NCI-H1105 treated with DMSO at 0.1 percent for 48 hours (cell line): ENCODE results near the gene JAK2.
"Not testable (repeated sequence)": the region's sequence is repeated elsewhere in the genome, so short reads cannot be mapped to it uniquely, and the experiment has no call there.

Source experiments
- DNase-seq: peaks from one replicate; lab custom pipeline; 2025; lab: John Stamatoyannopoulos, UW

Gene JAK2

DNA sequence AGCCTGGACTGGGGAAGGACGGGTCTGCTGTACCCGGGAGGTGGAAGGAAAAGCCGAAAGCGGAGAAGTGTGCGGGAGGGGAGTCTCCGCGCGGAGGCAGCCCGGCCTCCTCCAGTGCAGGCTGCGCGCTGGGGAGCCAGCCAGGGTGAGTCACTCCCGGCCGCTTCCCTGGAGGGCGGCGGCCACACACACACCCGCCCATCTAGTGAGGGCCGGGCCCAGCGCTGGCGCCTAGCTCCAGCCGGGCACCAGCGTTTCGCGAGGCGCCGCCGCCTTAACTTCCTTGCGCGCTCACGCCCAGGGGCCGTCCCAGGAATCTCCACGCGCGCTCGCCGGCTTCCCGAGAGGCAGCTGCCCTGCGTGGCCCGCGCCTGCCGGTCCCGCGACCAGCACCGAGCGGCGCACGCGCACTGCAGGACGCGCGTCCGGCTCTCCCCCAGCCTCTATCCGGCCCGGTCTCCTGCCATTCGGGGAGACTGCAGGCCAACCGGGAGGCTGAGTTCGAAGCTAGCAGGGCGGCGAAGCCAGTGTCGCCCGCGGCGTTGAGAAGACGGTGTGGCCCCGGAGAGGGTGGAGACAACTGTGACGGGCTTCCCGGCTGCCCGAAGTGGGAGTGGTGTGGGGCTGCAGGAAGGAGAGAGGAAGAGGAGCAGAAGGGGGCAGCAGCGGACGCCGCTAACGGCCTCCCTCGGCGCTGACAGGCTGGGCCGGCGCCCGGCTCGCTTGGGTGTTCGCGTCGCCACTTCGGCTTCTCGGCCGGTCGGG lies at the start of gene JAK2:
Gene JAK2, plus strand, starts transcription at position 652 of the 765 bp plus-strand sequence. CDS start 36,716 bp downstream, outside the sequence.
- peak; percentile 85 for DNase-seq

DNA sequence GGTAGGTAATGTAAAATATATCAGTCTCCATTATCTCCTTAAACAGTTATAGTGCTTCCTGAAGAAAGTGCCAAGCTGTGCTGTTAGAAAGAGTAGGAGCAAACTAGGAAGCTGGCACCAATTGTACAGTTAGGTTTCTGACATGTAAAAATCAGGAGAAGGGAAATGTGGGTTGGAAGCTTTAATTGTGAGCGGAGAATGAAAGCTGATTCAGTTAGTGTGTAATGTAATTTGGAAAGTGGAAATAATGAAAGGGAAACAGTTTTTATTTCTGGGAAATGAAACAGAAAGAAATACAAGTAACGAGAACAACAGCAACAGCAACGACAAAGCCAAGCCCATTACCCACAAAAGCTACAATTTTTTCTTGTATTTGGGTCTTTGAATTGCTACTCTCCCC lies 48.8 kb upstream of the JAK2 start:
- DNase-seq: no peak

DNA sequence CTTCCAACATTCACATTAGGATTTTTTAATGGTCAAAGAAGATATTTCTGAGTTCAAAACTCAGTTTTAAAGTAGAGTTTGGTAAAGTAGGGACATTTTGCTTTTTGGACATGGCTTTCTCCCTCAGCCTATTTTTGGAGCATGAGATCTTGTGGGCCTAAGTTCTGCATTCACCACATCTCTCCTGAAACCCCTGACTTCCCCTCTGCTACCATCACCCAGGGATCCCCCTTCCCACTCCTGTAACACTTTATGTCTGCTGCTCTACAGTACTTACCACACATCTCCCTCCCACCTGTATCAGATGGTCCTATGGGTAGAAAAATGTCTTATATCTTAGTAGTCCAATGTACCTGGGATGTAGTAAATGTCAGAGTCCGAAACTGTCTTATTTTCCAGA lies 48.2 kb upstream of the JAK2 start:
- DNase-seq: no peak

DNA sequence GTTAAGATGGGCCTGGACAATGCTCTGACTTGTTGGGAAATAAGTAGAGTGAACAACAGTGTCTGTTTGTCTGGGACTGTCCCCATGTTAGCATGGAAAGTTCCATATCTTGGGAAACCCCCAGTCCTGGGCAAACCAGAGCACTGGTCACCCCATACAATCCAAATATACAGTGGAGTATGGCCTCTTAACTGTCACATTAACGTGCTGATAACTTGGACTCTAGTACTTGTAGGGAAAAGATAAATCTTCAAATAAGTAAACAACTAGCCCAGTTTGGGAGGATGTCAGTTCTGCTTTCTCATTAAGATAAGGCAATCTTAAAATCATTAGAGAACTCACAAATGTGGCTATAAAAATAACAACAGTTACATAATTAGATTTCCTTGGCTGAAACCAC lies 47.6 kb upstream of the JAK2 start:
- DNase-seq: no peak

DNA sequence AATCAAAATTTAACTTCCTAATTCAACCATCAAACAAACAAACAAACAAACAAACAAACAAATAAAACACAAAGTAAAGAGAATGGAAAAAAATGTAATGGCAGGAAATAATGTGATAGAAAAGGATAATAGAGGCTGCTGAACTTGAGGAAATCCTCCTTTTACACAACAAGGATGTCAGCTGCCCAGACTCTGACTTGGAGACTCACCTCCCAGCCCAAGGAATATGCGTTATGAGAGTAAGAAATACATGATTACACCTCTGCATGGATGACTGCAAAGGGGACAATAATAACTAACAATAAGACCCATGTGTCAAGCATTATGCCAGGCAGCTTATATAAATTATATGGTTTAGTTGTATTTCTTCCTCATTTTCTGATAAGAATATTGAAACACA lies 46.6 kb upstream of the JAK2 start:
- DNase-seq: no peak

DNA sequence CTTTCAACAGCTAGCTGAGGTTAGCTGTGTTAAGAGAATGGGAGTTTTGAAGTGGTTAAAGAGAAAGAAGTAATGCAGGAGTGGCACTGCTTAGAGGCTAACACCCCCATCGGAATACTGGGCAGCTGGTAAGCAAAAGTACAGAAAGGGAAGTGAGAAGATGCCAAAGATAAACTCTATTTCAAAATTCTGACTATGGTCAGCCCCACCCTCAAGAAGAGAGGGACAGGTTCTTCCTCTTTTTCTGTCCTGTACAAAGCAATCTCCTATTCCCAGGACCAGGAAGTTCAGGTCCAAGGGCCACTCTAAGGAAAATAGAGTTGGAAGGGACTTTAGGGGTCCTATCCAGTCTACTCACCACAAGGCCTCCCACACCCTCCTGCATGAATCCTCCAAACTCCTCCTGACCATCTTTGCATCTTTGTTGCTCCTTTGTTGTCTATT lies 45.9 kb upstream of the JAK2 start:
- no peak for DNase-seq

DNA sequence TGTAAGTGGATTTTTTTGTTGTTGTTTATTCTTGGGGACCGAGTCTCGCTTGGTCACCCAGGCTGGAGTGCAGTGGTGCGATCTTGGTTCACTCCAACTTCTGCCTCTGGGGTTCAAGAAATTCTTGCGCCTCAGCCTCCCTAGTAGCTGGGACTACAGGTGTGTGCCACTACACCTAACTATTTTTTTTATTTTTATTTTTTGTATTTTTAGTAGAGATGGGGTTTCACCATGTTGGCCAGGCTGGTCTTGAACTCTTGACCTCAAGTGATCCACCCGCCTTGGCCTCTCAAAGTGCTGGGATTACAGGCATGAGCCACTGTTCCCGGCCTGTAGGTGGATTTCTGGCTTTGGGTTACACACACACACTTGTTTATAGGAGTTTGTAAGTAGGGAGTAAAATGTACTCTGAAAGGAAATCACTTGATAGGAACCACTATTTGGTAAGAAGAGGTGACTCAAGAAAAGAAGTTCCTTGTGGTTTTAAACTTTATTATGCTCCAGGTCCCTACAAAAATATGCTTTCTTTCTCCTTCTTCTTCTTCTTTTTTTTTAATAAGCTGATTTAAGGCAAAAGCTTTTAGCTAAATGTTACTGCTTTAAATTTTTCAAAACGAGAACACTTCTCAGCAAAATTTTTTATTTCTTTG lies 42.9 kb upstream of the JAK2 start:
- DNase-seq: not testable (repeated sequence)

DNA sequence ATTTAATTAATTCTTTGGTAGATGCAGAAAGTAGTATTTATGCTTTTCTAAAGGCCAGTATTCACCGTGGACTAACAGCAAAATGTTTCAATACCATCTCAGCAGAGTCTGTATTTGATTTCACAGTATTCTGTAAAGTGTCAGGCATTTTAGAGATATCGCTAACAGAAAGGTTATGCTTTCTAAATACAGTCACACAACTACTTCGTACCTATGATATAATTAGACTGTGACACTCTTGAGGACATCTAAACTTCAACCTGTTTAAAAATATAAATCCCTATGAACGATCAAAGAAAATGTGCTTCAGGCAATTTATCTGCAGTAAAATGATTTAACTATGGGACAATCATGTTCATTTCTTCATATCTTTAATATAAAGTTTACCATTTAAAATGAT lies 41.7 kb upstream of the JAK2 start:
- no peak for DNase-seq

DNA sequence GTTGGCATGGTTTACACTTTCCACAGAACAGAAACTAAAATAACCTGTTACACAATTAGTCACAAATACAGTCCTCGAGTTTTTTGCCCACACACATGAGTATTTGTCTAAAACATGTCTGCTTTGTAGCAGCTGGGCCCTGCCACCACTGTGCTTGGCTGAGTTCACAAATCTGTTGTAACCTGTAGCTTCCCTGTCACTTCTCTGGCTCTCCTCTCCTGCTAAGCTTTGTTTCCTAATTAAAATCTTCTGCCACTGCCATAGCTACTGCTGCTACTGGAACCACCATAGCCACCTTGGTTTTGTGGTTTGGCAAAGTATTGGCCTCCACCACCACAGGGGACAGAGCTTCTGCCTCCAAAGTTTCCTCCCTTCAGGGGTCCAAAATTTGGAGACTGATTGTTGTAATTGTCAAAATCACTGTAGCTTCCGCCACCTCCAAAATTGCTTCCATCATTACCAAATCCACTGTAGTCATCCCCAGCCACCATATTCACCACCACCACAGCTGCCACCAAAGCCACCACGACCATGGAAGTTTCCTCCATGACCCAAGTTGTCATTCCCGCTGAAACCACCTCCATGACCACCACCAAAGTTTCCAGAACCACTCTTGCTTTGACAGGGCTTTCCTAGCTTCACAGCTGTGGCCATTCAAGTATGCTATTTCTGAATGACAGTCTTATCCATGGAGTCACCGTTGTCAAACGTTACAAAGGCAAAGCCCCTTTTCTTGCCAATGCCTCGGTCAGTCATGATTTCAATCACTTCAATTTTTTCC lies 40.5 kb upstream of the JAK2 start:
- DNase-seq: not testable (repeated sequence)

DNA sequence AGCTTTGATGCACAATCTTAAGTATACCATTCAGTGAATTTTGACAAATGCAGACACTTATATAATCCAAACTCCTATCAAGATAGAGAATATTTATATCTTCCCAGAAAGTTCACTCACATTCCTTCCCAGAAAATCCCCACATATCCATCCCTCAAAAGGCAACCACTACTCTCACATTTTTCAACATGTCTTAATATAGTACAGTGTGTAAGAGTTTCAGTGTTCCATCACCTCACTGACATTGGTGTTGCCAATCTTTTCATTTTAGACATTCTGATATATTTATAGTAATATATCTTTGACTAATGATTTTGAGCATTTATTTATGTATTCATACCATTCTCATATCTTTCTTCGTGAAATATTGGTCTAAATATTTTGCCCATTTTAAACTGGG lies 38.1 kb upstream of the JAK2 start:
- no peak for DNase-seq

DNA sequence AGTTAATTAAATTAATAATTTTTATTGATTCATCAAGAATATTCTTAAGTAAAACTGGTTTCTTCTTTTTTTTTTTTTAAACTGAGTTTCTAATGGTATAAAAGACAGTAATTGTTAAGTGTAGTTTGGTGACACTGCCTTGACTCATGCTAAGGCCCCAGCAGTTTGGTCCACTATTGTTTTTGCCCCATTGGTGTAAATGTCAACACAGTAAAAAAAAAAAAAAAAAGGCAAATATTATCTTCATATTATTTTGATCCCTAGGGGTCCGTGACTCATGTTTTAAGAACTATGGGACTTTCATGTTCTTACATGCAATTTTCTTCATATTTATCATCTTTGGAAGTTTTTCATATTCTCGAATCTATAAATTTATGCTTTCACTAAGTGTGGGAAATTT lies 29.2 kb upstream of the JAK2 start:
- DNase-seq: no peak

DNA sequence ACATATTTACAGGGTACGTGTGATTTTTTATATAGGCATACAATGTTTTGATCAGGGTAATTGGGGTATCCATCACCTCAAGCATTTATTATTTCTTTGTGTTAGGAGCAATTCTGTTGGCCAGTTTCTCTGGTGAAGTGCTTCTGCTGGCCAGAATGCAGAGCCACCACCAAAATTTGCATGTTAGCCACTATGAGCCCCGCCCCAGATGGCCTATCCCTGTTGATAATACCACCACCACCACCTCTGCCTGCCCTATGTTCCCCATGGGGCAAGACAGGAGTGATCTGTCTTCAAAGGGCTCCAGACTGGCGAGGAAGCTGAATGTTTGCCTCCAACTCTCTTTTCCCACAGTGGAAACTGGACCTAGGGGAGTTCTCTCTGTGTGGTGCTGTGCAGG lies 26.0 kb upstream of the JAK2 start:
- no peak for DNase-seq

DNA sequence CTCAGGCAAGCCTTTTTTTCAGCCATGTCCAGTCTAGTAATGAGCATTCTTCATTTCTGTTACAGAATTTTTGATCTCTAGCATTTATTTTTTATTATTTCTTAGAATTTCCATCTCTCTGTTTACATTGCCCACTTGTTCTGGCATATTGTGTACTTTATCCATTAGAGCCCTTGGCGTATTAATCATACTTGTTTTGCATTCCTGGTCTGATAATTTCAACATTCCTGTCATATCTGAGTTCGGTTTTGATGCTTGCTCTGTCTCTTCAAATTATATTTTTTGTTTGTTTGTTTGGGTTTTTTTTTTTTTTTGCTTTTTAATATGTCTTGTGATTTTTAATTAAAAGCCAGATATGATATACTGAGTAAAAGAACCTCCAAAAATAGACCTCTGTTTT lies 23.0 kb upstream of the JAK2 start:
- DNase-seq: no peak

DNA sequence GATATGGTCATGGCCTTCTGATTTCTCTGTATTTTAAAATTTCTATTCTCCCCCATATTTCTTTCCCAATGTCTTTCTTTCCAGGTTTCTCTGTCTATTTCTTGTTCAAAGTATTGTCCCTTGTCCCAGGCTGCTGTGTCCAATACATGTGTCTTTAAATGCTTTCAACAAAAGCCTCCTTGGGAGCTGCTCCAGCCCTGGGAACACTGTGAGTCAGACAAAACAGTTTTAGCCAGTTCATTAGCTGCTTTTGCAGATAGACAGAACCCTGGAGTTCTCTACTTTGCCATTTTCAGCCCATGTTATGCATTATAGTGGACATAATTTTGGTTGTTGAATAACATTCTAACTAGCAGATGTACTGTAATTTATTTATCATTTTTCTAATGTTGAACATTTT lies 20.5 kb upstream of the JAK2 start:
- no peak for DNase-seq

DNA sequence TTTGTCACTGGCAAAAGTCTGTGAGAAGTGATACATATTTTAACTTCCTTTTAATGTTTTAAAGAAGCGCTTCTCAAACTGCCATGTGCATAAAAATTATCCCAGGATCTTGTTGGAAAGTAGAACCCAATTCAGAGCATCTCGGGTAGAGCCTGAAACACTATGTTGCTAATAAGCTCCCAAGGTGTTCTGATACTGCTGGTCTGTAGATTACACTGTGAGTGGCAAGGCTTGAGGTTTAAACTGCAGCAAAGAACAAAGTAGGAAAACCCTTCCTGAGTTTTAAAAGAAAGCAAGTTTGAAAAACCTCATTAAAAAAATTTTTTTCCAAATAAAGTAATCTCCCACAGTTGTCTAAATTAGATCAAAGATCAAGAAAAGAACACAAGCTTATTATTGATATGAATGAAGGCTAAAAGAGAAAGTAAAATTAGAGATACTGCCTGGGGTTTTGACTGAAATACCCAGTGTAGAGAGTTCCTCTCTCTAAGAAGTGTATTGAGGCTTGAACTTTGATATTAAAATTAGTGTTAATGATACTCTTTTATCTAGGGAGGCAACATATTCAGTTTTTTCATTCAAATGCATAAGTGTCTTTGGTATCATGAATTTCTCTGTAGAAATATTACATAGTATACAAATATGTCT lies 19.8 kb upstream of the JAK2 start:
- DNase-seq: no peak

DNA sequence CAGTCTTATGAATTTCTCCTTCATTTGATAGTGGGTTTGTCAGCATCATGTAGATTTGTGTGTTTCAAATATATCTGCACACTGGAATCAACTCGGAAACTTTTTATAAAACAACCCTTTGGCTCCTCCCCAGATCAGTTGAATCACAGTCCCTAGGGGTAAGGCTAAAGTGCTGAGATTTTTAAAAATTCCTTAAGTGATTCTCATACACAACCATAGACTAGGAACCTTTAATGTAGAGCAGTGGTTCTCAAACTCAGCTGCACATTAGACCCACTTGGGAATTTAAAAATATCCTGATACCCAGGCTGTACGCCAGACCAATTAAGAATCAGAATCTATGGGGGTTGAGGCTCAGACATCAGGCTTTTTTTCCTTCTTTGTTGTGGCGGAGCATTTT lies 17.5 kb upstream of the JAK2 start:
- DNase-seq: no peak

DNA sequence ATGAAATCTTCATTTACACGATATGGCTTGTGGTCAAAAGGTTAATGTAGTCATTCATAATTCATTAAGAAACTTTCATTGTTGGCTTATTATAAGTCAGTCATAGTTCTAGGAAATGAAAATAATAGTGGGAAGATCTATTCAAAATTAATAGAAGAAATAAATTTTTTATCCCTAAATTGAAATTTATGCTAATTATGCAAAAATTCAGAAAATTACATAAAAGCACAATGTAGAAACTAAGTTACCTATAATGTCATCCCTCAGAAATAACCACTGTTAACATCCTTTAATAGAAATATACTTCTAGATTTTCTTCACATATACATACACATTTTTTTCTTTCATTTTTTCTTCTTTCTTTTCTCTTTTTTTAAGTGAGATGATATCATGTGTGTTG lies 15.9 kb upstream of the JAK2 start:
- no peak for DNase-seq

DNA sequence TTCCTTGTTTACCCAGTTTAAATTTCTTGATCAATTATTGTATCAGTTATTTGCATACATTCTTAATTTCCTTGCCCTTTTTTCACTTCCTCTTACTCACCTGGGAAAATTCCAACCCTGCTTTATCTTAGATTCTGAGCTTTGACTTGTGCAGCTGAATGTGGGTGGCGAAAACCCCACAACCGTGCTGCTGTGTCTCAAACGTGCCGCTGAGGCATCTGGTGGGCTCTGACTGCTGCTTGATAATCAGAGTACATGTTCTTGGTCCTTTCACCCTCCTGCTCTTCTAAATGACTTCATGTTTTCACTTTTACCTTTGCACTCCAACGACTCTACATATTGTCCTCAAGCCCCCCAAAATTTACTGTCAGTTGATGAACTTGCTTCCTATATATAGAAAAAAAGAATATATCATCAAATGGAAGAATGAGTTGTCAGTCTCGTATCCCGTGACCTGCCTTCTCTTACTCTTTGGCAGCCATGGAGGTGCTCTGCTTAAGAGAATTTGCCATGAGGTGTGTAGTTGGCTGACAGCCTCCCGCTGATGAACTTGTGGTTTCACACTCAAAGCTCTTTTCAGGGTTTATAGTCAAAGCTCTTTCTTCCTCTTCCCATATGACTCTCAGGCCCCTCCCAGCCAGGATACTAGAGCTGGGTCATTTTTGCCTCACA lies 14.0 kb upstream of the JAK2 start:
- no peak for DNase-seq

DNA sequence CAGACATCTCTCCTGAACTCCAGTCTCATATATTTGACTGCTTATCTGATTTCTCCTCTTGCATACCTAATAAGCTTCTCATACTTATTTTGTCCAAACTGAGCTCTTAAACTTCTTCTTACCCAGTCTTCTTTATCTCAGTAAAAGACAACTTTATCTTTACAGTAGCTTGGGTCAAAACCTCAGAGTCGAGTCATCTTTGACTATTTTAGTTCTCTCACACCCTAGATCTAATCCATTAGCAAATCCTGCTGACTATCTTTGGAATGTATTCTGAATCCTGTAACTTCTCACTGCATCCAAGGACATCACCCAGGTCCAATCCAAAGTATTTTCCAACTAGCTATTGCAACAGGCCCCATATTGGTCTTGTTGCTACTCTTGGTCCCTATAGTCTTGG lies 11.8 kb upstream of the JAK2 start:
- DNase-seq: no peak

DNA sequence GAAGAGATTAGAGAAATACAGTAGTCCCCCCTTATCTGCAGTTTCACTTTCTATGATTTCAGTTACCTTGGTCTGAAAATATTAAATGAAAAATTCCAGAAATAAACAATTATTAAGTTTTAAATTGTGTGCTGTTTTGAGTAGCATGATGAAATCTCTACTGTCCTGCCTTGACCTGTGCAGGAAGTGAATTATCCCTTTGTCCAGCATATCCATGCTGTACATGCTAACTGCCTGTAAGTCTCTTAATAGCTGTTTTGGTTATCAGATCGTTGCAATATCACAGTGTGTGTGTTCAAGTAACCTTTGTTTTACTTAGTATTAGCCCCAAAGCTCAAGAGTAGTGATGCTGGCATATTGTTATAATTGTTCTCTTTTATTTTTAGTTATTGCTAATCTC lies 11.2 kb upstream of the JAK2 start:
- no peak for DNase-seq

DNA sequence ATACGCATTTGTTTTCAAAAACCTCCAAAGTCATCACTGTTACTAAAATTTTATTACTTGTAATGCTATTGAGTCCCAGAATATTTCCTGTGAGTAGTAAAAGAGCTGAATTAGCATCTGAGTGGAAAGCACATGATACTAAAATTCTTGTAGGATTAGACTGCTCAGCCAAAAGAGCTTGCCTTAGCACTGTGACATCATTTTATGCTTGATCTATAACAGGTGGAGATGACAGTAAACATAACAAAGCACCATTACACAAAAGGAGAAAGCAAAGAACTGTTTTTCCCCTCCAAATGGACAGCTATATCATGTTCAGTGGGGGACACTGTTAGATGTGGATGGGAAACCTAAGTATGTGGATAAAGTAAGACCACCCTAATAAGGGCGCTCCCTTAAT lies 5.8 kb upstream of the JAK2 start:
- no peak for DNase-seq
